Glutamatergic neuron (in vitro differentiated cells): ENCODE data around the gene BCAR3. TPM values are rescaled to one million over a fixed set of nuclear protein-coding genes. Genes with fewer than 3 reads are reported as not detected.

ENCODE experiments used
- DNase-seq: peaks from one replicate; pipeline ENCODE4 v3.0.0; 2022
- H3K27ac Mint-ChIP-seq: one replicate; pipeline ENCODE4 v1.8.0; 2020; ENCODE audit warnings: mild to moderate bottlenecking, mixed read lengths, inconsistent platforms; ENCODE audit not compliant: unreplicated experiment
- H3K27me3 Mint-ChIP-seq: one replicate; pipeline ENCODE4 v1.8.0; 2020; ENCODE audit warnings: mild to moderate bottlenecking, moderate library complexity, mixed read lengths, inconsistent platforms; ENCODE audit not compliant: unreplicated experiment
- H3K36me3 Mint-ChIP-seq: one replicate; pipeline ENCODE4 v1.8.0; 2020; ENCODE audit warnings: mild to moderate bottlenecking, mixed read lengths, inconsistent platforms; ENCODE audit not compliant: unreplicated experiment
- H3K4me1 Mint-ChIP-seq: one replicate; pipeline ENCODE4 v1.8.0; 2020; ENCODE audit warnings: mild to moderate bottlenecking, low read depth, mixed read lengths, inconsistent platforms; ENCODE audit not compliant: unreplicated experiment
- H3K4me3 Mint-ChIP-seq: one replicate; pipeline ENCODE4 v1.8.0; 2020; ENCODE audit warnings: mild to moderate bottlenecking, mixed read lengths, inconsistent platforms; ENCODE audit not compliant: unreplicated experiment
- H3K9me3 Mint-ChIP-seq: one replicate; pipeline ENCODE4 v1.8.0; 2020; ENCODE audit warnings: mild to moderate bottlenecking, moderate library complexity, mixed read lengths, inconsistent platforms; ENCODE audit not compliant: unreplicated experiment
- CTCF ChIP-seq: fragments of 200-600 bp; sonication (generic); IDR thresholded peaks from one replicate; pipeline ENCODE4 v1.5.0; 2021; ENCODE audit not compliant: partially characterized antibody, unreplicated experiment
- total RNA-seq: library from RNA; stranded (reverse); fragmentation: NEBNext Ultra II Directional; extraction: Animal tissue kit (Norgen Biotek cat#: 25700); gene quantifications from one replicate; pipeline ENCODE4 v1.2.1, GENCODE V29; 2021; ENCODE audit not compliant: unreplicated experiment

The BCAR3 gene
- total RNA-seq, 1 donor from 2014 or later = 12.8 TPM

DNA sequence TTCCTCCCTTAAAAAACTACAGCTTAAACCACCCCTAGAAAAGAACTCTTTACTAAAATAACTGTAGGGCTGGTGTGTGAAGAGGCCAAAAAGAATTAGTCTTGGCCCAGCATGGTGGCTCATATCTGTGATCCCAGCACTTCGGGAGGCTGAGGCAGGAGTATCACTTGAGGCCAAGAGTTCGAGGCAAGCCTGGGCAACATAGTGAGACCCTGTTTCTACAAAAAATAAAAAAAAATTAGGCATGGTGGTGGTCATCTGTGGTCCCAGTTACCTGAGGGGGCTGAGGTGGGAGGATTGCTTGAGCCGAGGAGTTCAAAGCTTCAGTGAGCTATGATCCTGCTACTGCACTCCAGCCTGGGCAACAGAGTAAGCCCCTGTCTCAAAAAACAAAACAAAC, 44.9 kb downstream of the BCAR3 start:
- Mint-ChIP-seq H3K27me3 (no peaks in the 10 kb centered on the region), H3K4me1 (peaks cover 10% of the 10 kb centered on the region), H3K36me3 (peaks cover 4% of the 10 kb centered on the region), H3K27ac (no peak overlapping the region), H3K4me3 (no peak overlapping the region), H3K9me3 (no peaks in the 10 kb centered on the region)
- no peak for TF ChIP-seq CTCF
- no peak for DNase-seq

- TF ChIP-seq CTCF = no peak
- Mint-ChIP-seq H3K36me3 (peaks cover 4% of the 10 kb centered on the region), H3K4me1 (peaks cover 10% of the 10 kb centered on the region), H3K27ac (no peak overlapping the region), H3K27me3 (no peaks in the 10 kb centered on the region), H3K4me3 (no peak overlapping the region), H3K9me3 (no peaks in the 10 kb centered on the region)
- DNase-seq = no peak
Observed at GRCh38 chr1:93635614-93636543, 45.8 kb downstream of the BCAR3 start.

- H3K27me3 Mint-ChIP-seq = peaks cover 2% of the 10 kb centered on the region
- H3K4me1 Mint-ChIP-seq = peaks cover 19% of the 10 kb centered on the region
- peaks cover 4% of the 10 kb centered on the region for H3K36me3 Mint-ChIP-seq
- H3K4me3 Mint-ChIP-seq = no peak overlapping the region
- no peak for TF ChIP-seq CTCF
- no peak overlapping the region for H3K27ac Mint-ChIP-seq
- no peak for DNase-seq
- peaks cover 4% of the 10 kb centered on the region for H3K9me3 Mint-ChIP-seq
Observed at GRCh38 chr1:93633313-93633712, 48.3 kb downstream of the BCAR3 start.

DNA sequence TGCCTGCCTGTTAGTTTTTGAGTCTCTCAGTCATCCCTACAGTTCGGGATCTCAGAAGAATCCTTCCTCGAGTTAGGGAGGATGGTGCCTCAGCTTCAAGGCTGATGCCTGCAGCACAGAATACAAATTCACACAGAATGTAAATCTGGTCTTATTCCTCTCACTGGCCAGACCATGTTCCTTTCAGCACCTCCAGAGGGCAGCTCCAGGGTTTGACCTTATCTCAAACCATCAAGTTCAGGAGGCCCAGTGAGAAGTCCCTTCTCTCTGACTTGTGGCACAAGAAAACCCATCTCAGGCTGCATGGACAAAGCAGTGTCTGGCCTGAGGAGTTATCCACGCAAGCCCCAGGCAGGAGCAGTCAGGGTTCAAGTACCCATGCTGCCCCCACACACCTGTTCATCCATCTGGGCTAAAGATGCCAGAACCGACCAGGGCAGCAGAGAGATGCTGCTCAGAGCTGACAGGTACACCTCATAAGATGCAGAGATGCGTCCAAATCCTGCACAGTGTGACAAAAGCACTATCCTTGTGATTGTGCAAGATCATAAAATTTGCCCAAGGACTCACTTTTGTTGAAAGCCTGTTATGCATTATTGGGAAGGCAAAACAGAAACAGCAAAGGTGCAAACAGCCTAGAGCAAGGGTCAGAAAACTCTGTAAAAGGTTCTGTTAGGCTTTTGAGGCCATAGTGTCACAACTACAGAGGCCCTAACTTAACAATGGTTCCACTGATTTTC, 49.8 kb downstream of the BCAR3 start:
- no peak overlapping the region for H3K4me3 Mint-ChIP-seq
- H3K36me3 Mint-ChIP-seq = no peaks in the 10 kb centered on the region
- H3K9me3 Mint-ChIP-seq = peaks cover 4% of the 10 kb centered on the region
- peaks cover 2% of the 10 kb centered on the region for H3K27me3 Mint-ChIP-seq
- DNase-seq = no peak
- no peak for TF ChIP-seq CTCF
- no peak overlapping the region for H3K27ac Mint-ChIP-seq
- peaks cover 24% of the 10 kb centered on the region for H3K4me1 Mint-ChIP-seq
